HepG2 (cell line): ENCODE data around the gene XXYLT1. TPM values are rescaled to one million over a fixed set of nuclear protein-coding genes. Genes with fewer than 3 reads are reported as not detected.
"Not testable (repeated sequence)": the region's sequence is repeated elsewhere in the genome, so short reads cannot be mapped to it uniquely, and the experiment has no call there.

Experiments used
- ATAC-seq: fragments of 200-7000 bp; cut with Tn5 transposase; 3 replicates; pipeline ENCODE4 v1.9.1; 2020; ENCODE audit warnings: mild to moderate bottlenecking, moderate library complexity
- BruUV-seq: library from RNA; stranded (reverse); fragments of 400-500 nt; replicated peaks from 2 replicates; lab custom pipeline; 2021; lab: Mats Ljungman, UMichigan
- CTCF ChIA-PET: fragments of 300-600 bp; formaldehyde crosslinking; extraction: SDS; loops from one replicate; lab custom pipeline; 2021; ENCODE audit warnings: low total read pairs, inconsistent platforms, low intra/inter-chr PET ratio; lab: Yijun Ruan, JAX
- POLR2A ChIA-PET: fragments of 350-600 bp; sonication (Branson Sonifier 250); formaldehyde crosslinking; loops from one replicate; lab custom pipeline; 2020; ENCODE audit warnings: antibody characterized with exemption, inconsistent platforms; lab: Yijun Ruan, JAX
- DNase-seq: peaks from one replicate; pipeline ENCODE4 v3.0.0-alpha.2; 2015; ENCODE audit warnings: low spot score
- FAIRE-seq: peaks from 3 replicates; lab custom pipeline; 2011; peaks lifted over from hg19 to GRCh38; lab: Jason Lieb, UNC
- H2AFZ ChIP-seq: one replicate; pipeline ENCODE4 v1.6.1; 2011; ENCODE audit warnings: low read length, inconsistent platforms
- H3K27ac ChIP-seq: fragments of 300-600 bp; 3 replicates; pipeline ENCODE4 v1.8.0; 2011; ENCODE audit warnings: mixed run types, mild to moderate bottlenecking, mixed read lengths, low read length, inconsistent platforms; ENCODE audit not compliant: insufficient read depth; ENCODE audit errors: extremely low read length
- H3K27me3 ChIP-seq, 2 experiments: fragments of 200-600 bp in 1 of 2; 2 replicates in 1 of 2; 3 replicates in 1 of 2; pipeline versions ENCODE4 v1.6.0 to v1.8.0; 2011; ENCODE audit warnings: low read length in 2 of 2, mild to moderate bottlenecking in 2 of 2, moderate library complexity in 2 of 2, inconsistent platforms in 1 of 2; ENCODE audit not compliant: insufficient read depth in 2 of 2, control insufficient read depth in 1 of 2
- H3K36me3 ChIP-seq, 2 experiments: fragments of 200-600 bp in 1 of 2; replicated peaks in 1 of 2; 2 replicates in 1 of 2; 3 replicates in 1 of 2; pipeline versions ENCODE4 v1.5.1 to v1.8.0; 2011; ENCODE audit warnings: low read length in 2 of 2, inconsistent platforms in 1 of 2; ENCODE audit not compliant: insufficient read depth in 2 of 2, control insufficient read depth in 1 of 2
- H3K4me1 ChIP-seq: 2 replicates; pipeline ENCODE4 v1.5.1; 2012; ENCODE audit warnings: low read length, inconsistent platforms; ENCODE audit not compliant: insufficient read depth
- H3K4me2 ChIP-seq: 2 replicates; pipeline ENCODE4 v1.6.0; 2011; ENCODE audit warnings: low read depth, low read length, inconsistent platforms
- H3K4me3 ChIP-seq, 3 experiments: fragments of 200-600 bp in 1 of 3; sonication (generic), shearing (Covaris generic) in 1 of 3; replicated peaks in 1 of 3; 2 replicates each; pipeline ENCODE4 v1.5.1; 2011 to 2016; ENCODE audit warnings: low read length in 3 of 3, inconsistent platforms in 2 of 3, low read depth in 2 of 3, mild to moderate bottlenecking in 2 of 3, control low read depth in 1 of 3, mixed read lengths in 1 of 3; ENCODE audit not compliant: insufficient read depth in 1 of 3
- H3K79me2 ChIP-seq: one replicate; pipeline ENCODE4 v1.6.1; 2011; ENCODE audit warnings: low read length, inconsistent platforms; ENCODE audit not compliant: insufficient read depth
- H3K9ac ChIP-seq: 2 replicates; pipeline ENCODE4 v1.6.0; 2011; ENCODE audit warnings: mild to moderate bottlenecking, low read depth, low read length, inconsistent platforms; ENCODE audit not compliant: insufficient read depth
- H3K9me3 ChIP-seq: 2 replicates; pipeline ENCODE4 v1.5.1; 2012; ENCODE audit warnings: mild to moderate bottlenecking, low read length
- H4K20me1 ChIP-seq: 2 replicates; pipeline ENCODE4 v1.6.0; 2011; ENCODE audit warnings: inconsistent platforms, mild to moderate bottlenecking, low read length, moderate library complexity; ENCODE audit not compliant: insufficient read depth
- ARNT ChIP-seq: fragments of 450-650 bp; IDR thresholded peaks from 2 replicates; pipeline ENCODE4 v1.6.1; 2017
- ATM ChIP-seq: fragments of 450-650 bp; IDR thresholded peaks from 2 replicates; pipeline ENCODE4 v1.7.1; 2017; ENCODE audit warnings: mild to moderate bottlenecking, borderline replicate concordance
- CC2D1A ChIP-seq: sonication (generic); formaldehyde crosslinking; IDR thresholded peaks from 2 replicates; pipeline ENCODE4 v1.8.1; 2023; ENCODE audit warnings: mild to moderate bottlenecking, missing genetic modification reagents
- GABPA ChIP-seq, 2 experiments: IDR thresholded peaks; 2 replicates each; pipeline ENCODE4 v1.6.1; 2011 to 2016; ENCODE audit warnings: low read depth in 2 of 2, low read length in 1 of 2, missing biosample characterization in 1 of 2, missing genetic modification characterization in 1 of 2
- NFKB2 ChIP-seq: sonication (generic); formaldehyde crosslinking; IDR thresholded peaks from 2 replicates; pipeline ENCODE4 v1.4.0; 2020; ENCODE audit warnings: missing genetic modification reagents, borderline replicate concordance
- SMAD3 ChIP-seq: sonication (generic); formaldehyde crosslinking; IDR thresholded peaks from 2 replicates; pipeline ENCODE4 v1.4.0; 2020; ENCODE audit warnings: missing genetic modification reagents
- STAT6 ChIP-seq: sonication (generic); formaldehyde crosslinking; IDR thresholded peaks from 2 replicates; pipeline ENCODE4 v1.4.0; 2020; ENCODE audit warnings: missing genetic modification reagents, mild to moderate bottlenecking, borderline replicate concordance
- ZNF644 ChIP-seq: IDR thresholded peaks from 2 replicates; pipeline ENCODE4 v1.6.1; 2016; ENCODE audit warnings: low read depth
- WGBS: methylation state at CpG from one replicate; pipeline ENCODE4 v1.1.6; 2017; ENCODE audit warnings: low lambda C conversion rate; 5-methylcytosine and 5-hydroxymethylcytosine counted together
- in situ Hi-C: cut with HindIII; loops from 2 replicates; pipeline ENCODE4 v1.10.0; 2017; ENCODE audit warnings: low pct_unique_long_range_greater_than_20kb; ENCODE audit not compliant: extremely low pct_ligation_motif_present
- intact Hi-C: fragments of 100-400 bp; cut with micrococcal nuclease; formaldehyde crosslinking; loops from one replicate; pipeline ENCODE4 v1.10.0; 2022; ENCODE audit not compliant: unreplicated experiment
- polyA plus RNA-seq, 8 experiments: library from polyadenylated mRNA; depleted of rRNA in 3 of 8; stranded (reverse) in 7 of 8; unstranded in 1 of 8; fragments of >200 nt; fragmentation: Illumina TruSeq in 4 of 8; extraction: Trizol in 4 of 8; gene quantifications; 2 replicates each; pipeline versions ENCODE4 v1.2.1 to v1.2.3, GENCODE V29; 2011 to 2016; ENCODE audit warnings: low read depth in 4 of 8, missing spikeins in 1 of 8, mixed read lengths in 1 of 8; ENCODE audit not compliant: insufficient read depth in 1 of 8
- total RNA-seq, 5 experiments: library from RNA; depleted of rRNA; stranded (reverse); fragments of >200 nt; fragmentation: Illumina TruSeq; extraction: Trizol; gene quantifications; 2 replicates each; pipeline ENCODE4 v1.2.3, GENCODE V29; 2016; ENCODE audit warnings: low read depth in 1 of 5
- TF ChIP-seq, protein P1 (sequence below): sonication (generic); formaldehyde crosslinking; IDR thresholded peaks from 2 replicates; pipeline ENCODE4 v1.4.0; 2020; ENCODE audit warnings: missing genetic modification reagents
- TF ChIP-seq, protein P2 (sequence below): sonication (generic); formaldehyde crosslinking; IDR thresholded peaks from 2 replicates; pipeline ENCODE4 v1.8.0; 2022; ENCODE audit warnings: low read depth, missing genetic modification reagents

The XXYLT1 gene
- total and polyA plus RNA-seq, 2 of the 13 experiments (the other 11 are each of a cell fraction or from before 2014, with no cell fraction given): 17.7 to 19.0 TPM

DNA sequence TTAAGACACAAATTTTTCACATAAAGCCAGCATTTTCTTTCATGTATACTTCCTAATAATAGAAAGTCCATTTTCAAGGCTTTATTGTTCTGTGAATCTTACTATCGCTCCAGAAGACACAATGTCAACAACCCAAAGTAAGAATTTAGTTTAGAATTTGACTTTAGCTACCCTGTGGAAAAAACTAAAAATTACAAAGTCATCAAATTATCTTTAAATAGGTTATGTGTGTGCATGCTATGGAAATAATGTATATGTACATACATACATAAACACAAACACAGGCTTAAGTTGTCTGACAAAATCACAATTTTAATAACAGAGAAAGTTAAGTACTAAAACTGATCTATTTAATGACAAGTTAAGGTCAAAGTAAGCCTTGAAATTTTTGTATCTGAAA is 20.2 kb upstream of the XXYLT1 start (continued):
- no peak for TF ChIP-seq STAT6

GRCh38 chr3:195290643-195291042 is 19.7 kb upstream of the XXYLT1 start:
- H3K36me3 ChIP-seq, H3K9me3 ChIP-seq, intact Hi-C loops, H4K20me1 ChIP-seq, H3K27me3 ChIP-seq, BruUV-seq, CTCF ChIA-PET, POLR2A ChIA-PET, H3K9ac ChIP-seq, H3K27ac ChIP-seq, H3K4me3 ChIP-seq, FAIRE-seq, H3K4me1 ChIP-seq, H2AFZ ChIP-seq, H3K4me2 ChIP-seq, ATAC-seq, in situ Hi-C loops, DNase-seq, H3K79me2 ChIP-seq: not testable (repeated sequence)
- WGBS: 98% methylated on average over 5 of the region's 5 CpGs

GRCh38 chr3:195286115-195286872 is 15.3 kb upstream of the XXYLT1 start:
- intact Hi-C loops (no loop called here), in situ Hi-C loops (no loop called here)
- no TSS peak for BruUV-seq
- WGBS: 76% methylated on average over 4 of the region's 4 CpGs
- DNase-seq: no peak
- Histone ChIP-seq H3K9me3 (no peaks in the 10 kb centered on the region), H3K79me2 (no peaks in the 10 kb centered on the region), H3K27me3 (no peaks in the 10 kb centered on the region), H3K4me3 (no peak overlapping the region), H3K9ac (no peak overlapping the region), H3K36me3 (peaks cover 2 to 4% of the 10 kb centered on the region in 2 experiments; a peak in 2 of 5 replicates), H2AFZ (no peak overlapping the region), H3K4me2 (no peak overlapping the region), H3K27ac (no peak overlapping the region), H4K20me1 (no peaks in the 10 kb centered on the region), H3K4me1 (peaks cover 9% of the 10 kb centered on the region; the same call in 1 of the 2 replicates)
- ChIA-PET CTCF (no interaction called here), POLR2A (no interaction called here)
- FAIRE-seq: no peak
- ATAC-seq: no peak
- TF ChIP-seq SMAD3 (CRISPR knock-in tag) (no peak), ARNT (no peak), NFKB2 (CRISPR knock-in tag) (no peak), GABPA (IDR thresholded peaks at IDR 0.05; ENCODE audit: low read depth, low read length) (no peak), GABPA (CRISPR knock-in tag; IDR thresholded peaks at IDR 0.05; ENCODE audit: low read depth) (no peak), CC2D1A (CRISPR knock-in tag) (no peak), ATM (no peak), ZNF644 (CRISPR knock-in tag) (no peak)
- TF ChIP-seq, protein P1, sequence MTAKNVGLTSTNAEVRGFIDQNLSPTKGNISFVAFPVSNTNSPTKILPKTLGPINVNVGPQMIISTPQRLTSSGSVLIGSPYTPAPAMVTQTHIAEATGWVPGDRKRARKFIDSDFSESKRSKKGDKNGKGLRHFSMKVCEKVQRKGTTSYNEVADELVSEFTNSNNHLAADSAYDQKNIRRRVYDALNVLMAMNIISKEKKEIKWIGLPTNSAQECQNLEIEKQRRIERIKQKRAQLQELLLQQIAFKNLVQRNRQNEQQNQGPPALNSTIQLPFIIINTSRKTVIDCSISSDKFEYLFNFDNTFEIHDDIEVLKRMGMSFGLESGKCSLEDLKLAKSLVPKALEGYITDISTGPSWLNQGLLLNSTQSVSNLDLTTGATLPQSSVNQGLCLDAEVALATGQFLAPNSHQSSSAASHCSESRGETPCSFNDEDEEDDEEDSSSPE (CRISPR knock-in tag): no peak
- TF ChIP-seq, protein P2, sequence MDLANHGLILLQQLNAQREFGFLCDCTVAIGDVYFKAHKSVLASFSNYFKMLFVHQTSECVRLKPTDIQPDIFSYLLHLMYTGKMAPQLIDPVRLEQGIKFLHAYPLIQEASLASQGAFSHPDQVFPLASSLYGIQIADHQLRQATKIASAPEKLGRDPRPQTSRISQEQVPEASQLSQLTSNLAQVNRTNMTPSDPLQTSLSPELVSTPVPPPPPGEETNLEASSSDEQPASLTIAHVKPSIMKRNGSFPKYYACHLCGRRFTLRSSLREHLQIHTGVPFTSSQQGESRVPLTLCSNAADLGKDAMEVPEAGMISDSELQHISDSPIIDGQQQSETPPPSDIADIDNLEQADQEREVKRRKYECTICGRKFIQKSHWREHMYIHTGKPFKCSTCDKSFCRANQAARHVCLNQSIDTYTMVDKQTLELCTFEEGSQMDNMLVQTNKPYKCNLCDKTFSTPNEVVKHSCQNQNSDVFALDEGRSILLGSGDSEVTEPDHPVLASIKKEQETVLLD (CRISPR knock-in tag): no peak
